Measurements from ENCODE around the gene CNNM1.

The CNNM1 gene

DNA sequence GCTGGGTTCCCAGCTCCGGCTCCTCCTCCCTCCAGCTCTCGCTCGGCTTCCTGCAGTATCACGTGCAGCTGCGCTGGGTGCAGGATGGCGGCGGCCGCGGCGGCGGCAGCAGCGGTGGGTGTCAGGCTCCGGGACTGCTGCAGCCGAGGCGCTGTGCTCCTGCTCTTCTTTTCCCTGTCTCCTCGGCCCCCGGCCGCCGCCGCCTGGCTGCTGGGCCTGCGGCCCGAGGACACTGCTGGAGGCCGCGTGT is at the start of gene CNNM1:
Gene CNNM1 (plus strand): TSS at position 53 of the 250 bp plus-strand sequence. CDS start 32 bp downstream, at position 85.
- peak in 2 of 3 experiments; percentile 16 to 57 for DNase-seq (ENCODE audit: low read depth in 3 of 3)

DNA sequence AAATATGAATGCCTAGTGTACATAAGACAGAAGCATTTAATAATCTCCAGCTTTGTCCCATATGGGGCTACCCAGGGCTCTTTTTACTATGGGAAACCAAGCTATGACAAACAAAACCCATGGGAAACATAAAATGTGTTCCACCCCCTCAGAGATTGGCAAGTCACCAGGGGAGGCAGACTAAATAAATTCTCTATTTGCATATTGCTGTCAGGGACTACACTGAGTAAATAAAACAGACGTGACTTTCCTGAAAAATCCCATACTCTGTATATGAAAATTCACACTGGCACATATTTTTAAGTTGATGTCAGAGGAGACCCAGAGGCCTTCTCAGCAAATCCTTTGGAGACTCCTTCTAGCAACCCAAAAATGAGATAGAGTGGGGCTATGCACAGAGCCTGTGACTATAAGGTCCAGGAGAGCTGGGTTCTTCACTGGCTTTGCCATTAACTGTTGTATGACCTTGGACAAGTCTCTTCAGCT is 49.5 kb upstream of the CNNM1 start:
- no peak for DNase-seq (ENCODE audit: low read depth in 3 of 3)

DNA sequence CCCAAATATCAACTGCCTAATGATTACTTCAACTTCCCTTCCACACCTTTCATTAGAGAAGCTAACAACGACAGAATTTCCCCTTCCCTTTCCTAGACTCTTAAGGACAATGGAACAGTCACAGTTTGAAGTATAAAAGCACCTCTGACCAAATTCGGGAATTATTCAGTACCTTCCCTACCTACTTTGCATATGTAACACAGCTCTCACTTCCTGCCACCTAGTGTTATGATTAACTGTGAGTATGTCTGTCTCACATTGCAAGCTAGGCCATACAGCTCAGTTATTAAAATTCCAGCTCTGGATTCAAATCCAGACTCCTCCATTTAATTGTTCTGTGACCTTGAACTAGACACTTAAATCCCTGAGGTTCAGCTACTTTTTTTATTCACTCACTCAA is 48.7 kb upstream of the CNNM1 start:
- no peak for DNase-seq (ENCODE audit: low read depth in 3 of 3)

GRCh38 chr10:99285881-99286280 is 43.3 kb upstream of the CNNM1 start:
- no peak for DNase-seq (ENCODE audit: low read depth in 3 of 3)

GRCh38 chr10:99290306-99290705 is 38.9 kb upstream of the CNNM1 start:
- DNase-seq (ENCODE audit: low read depth in 3 of 3) = no peak

- no peak for DNase-seq (ENCODE audit: low read depth in 3 of 3)
Measured at GRCh38 chr10:99292159-99292558, 37.0 kb upstream of the CNNM1 start.

DNA sequence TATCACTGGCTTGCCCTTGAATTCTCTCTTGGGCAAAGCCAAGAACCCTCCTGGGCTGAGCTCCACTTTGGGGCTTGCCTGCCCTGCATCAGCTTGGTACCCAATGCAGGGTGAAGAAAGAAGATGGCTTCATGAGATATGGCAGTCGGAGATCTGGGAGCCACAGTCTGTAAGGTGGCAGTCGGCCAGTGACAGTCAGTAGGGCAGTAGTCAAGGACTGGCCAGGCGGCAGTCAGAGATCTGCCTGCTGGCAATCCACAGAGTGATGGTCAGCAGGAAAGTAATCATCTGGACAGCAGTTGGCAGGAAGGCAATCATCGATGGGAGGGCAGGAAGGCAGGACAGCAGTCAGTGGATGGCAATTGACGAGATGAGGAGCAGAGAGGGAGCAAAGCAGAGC is 32.6 kb upstream of the CNNM1 start:
- DNase-seq (ENCODE audit: low read depth in 3 of 3) = no peak

- DNase-seq (ENCODE audit: low read depth in 3 of 3) = no peak
Measured at GRCh38 chr10:99297033-99297432, 32.1 kb upstream of the CNNM1 start.

GRCh38 chr10:99303899-99304861 is 25.0 kb upstream of the CNNM1 start:
- no peak for DNase-seq (ENCODE audit: low read depth in 3 of 3)

- no peak for DNase-seq (ENCODE audit: low read depth in 3 of 3)
Measured at GRCh38 chr10:99304862-99305229, 24.3 kb upstream of the CNNM1 start.

- no peak for DNase-seq (ENCODE audit: low read depth in 3 of 3)
Measured at GRCh38 chr10:99312501-99312900, 16.7 kb upstream of the CNNM1 start.

- DNase-seq (ENCODE audit: low read depth in 3 of 3) = no peak
Measured at GRCh38 chr10:99315853-99316252, 13.3 kb upstream of the CNNM1 start.

DNA sequence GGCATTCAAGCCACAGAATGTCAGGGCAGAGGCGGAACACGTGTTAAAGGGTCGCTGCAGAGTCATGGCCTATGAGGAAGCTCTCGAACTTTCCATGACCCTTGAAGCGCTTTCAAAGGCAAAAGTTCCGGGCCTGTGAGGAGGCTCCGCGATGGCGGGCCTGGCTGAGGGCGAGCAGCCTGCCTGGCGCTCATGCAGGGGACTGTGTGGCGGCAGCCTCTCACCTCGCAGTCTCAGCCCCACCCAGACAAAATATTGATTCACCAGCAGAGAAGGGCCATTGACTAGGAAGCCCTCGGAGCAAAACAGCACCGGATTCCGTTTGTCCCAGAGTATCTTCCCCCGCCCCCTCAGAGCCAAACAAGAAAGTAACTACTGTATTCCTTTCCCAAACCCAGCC is 12.8 kb upstream of the CNNM1 start:
- no peak for DNase-seq (ENCODE audit: low read depth in 3 of 3)

DNA sequence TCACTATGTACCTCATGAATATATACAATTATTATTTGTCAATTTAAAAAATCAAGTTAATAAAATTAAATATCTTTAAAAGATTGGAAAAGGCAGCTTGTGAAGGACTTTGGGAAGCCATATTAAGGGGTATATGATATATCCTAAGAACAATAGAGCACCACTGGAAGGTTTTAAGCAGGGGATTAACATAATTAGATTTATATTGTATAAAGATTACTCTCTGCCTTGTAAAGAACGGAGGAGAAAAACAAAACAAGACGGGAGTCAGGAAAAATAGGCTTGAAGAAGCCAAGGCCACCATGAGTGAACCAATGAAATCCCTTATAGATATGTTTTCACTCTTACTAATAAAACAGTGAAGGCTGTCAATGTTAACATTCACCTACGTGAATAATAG is 11.1 kb upstream of the CNNM1 start:
- no peak for DNase-seq (ENCODE audit: low read depth in 3 of 3)

DNA sequence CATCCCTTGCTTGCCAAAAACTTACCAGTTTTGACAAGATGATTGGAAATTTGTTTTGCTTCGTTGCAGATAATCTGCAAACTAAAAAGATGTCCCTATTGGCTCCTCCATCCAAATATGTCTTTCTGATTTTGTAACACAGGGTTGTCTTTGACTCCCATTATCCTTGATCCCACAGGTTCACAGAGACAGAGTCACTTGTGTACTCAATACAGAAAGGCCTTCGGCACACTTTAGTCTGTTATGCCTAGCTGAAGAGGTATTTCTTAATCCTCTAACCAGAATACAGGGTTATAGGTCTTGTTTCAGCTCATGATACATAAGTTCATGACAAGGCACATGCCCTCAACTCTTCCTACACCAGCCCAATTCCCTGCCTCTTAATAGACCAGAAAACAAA is 10.7 kb upstream of the CNNM1 start:
- no peak for DNase-seq (ENCODE audit: low read depth in 3 of 3)

DNA sequence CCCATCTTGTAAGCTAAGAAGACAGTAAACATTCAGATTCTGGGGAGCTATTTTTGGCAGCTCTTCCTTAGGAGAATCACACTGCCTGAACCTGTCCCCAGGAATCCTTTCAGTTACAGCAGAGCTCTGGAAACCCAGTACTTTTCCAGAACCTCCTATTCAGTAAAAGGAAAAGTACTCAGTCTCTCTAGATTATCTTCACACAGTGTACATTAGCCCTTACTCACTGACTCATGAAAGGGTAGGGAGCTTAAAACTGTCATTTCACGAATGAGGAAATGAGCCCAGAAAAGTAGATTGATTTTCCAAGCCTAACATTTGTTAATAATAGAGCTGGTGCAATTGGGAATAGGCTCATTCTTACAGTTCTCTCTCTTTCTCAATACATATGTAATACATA is 3.9 kb upstream of the CNNM1 start:
- DNase-seq (ENCODE audit: low read depth in 3 of 3) = no peak

DNA sequence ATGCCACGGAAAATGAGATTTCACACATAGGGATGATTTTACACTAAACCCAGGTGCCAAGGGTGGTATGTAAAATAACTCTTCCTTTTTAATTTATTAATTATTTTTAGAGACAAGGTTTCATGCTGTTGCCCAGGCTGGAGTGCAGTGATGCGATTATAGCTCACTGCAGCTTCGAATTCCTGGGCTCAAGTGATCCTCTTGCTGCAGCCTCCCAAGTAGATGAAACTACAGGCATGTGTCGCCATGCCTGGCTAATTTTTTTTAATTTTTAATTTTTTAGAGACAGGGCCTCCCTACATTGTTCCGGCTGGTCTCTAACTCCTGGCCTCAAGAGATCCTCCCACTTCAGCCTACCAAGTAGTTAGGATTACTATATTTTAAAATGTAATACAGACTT is 2.3 kb upstream of the CNNM1 start:
- DNase-seq (ENCODE audit: low read depth in 3 of 3) = no peak

DNA sequence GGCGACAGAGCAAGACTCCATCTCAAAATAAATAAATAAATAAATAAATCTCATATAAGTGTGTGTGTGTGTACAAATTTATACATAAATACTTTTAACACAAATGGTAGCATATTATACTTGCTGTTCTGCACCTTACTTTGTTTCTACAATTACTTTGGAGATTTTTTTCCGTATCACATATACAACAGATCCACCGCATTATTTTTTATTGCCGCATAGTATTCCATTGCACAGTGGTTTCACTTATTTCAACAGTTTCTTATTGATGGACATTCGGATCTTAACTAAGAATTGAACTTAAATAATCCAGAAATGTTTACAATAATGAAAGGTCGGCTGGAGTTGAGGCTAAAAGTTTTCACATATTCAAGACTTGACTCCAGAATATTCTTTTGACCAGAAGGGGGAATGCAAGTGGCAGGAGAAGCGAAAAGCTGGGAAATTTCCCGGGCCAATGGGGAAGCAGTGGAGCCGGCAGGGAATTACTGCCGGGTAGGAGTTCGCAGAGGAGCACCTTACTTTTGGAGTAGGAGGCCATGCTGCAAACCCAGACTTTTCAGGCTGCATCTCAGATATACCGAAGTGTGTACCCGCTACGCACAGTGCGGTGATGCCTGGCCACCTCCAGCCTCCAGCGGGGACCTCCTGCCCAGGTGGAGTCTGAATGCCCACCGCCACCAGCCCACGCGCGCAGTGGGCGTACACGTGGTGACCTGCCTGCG is 415 bp upstream of the CNNM1 start:
- DNase-seq (ENCODE audit: low read depth in 3 of 3) = no peak

- DNase-seq (ENCODE audit: low read depth in 3 of 3) = peak in 1 of 3 experiments; percentile 19
Measured at GRCh38 chr10:99329554-99330346, 594 bp downstream of the CNNM1 start.

- DNase-seq (ENCODE audit: low read depth in 3 of 3) = no peak
Measured at GRCh38 chr10:99330347-99330924, 1.3 kb downstream of the CNNM1 start.

DNA sequence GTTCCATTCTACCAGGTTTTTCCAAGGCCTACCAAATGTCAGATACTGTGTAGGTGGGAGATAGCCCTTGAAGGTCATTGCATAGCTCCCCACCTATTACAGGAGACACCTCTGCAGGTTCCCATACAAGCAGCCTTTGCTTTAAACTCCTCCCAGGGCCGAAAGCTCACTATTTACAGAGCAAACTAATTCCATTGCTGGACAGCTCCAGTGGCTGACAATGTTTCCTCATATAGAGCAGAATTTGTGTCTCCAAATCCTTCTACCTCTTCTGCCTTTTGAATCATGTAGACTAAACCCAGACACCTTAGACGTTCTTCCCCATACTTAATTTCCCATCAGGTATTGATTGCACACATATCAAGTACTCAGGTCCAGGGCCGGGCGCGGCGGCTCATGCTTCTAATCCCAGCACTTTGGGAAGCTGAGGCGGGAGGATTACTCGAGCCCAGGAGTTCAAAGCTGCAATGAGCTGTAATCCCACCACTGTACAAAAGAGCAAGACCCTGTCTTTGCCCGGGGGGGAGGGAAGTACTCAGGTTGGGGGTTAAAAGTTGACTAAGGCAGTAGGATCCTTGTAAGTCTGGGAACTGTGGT is 2.1 kb downstream of the CNNM1 start:
- no peak for DNase-seq (ENCODE audit: low read depth in 3 of 3)
